Mammary epithelial cell (primary cell): ENCODE measurements around the gene EPB41L1.

Experiments used
- CTCF ChIP-seq, 2 donors: IDR thresholded peaks in 1 of 2; conservative IDR thresholded peaks in 1 of 2; 2 replicates each; pipeline ENCODE4 v1.5.1; 2011 to 2012; ENCODE audit warnings: inconsistent platforms in 2 of 2, low read length in 2 of 2, mild to moderate bottlenecking in 2 of 2, control low read depth in 1 of 2, low read depth in 1 of 2; ENCODE audit not compliant: insufficient read depth in 1 of 2; ENCODE audit errors: extremely low read depth in 1 of 2
- EZH2 ChIP-seq: IDR thresholded peaks from 2 replicates; pipeline ENCODE4 v1.6.1; 2012; ENCODE audit warnings: low read length, inconsistent platforms, borderline replicate concordance

DNA sequence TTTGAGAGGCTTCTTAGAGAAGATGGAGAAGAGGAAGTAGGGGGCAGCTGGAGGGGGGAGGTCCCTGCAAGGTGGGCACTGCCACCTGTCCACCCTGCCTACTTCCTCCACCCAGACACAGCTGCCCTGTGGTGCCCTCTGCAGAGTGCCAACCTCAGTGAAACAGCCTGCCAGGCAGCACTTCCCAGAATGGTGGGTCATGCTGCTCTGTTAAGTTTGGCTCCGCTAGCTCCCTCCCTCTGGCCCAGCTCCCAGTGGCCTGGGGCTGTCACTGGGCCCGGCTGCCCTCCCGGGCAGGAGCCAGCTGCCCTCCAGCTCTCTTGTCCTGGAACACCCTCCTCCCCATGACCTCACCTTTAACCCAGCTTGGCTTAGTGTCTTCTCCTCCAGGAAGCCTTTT, 5.1 kb upstream of the EPB41L1 start:
- no peak for TF ChIP-seq CTCF (conservative IDR thresholded peaks at IDR 0.05 in 1 of 2, IDR thresholded peaks at IDR 0.05 in 1 of 2; ENCODE audit: extremely low read depth in 1 of 2, insufficient read depth in 1 of 2, low read depth in 1 of 2, low read length in 2 of 2)
- TF ChIP-seq EZH2 = no peak
